NCI-H2107 treated with DMSO at 0.1 percent for 48 hours (cell line): ENCODE data around the gene DGCR6L.
"Not testable (repeated sequence)": the region's sequence is repeated elsewhere in the genome, so short reads cannot be mapped to it uniquely, and the experiment has no call there.

Experiments
- DNase-seq: peaks from one replicate; lab custom pipeline; 2025; ENCODE audit not compliant: unreplicated experiment; lab: John Stamatoyannopoulos, UW

Gene DGCR6L

GRCh38 chr22:20328569-20328930 is 8.7 kb upstream of the DGCR6L start:
- not testable (repeated sequence) for DNase-seq

- not testable (repeated sequence) for DNase-seq
Measured at GRCh38 chr22:20325996-20326395, 6.1 kb upstream of the DGCR6L start.

- no peak for DNase-seq
Measured at GRCh38 chr22:20324139-20324516, 4.3 kb upstream of the DGCR6L start.

GRCh38 chr22:20321552-20322211 is 1.8 kb upstream of the DGCR6L start:
- DNase-seq = not testable (repeated sequence)

GRCh38 chr22:20320659-20321551 is 1.0 kb upstream of the DGCR6L start:
- DNase-seq = not testable (repeated sequence)

- DNase-seq = no peak
Measured at GRCh38 chr22:20319041-20319744, 667 bp downstream of the DGCR6L start.

GRCh38 chr22:20318043-20318688 is 1.7 kb downstream of the DGCR6L start:
- DNase-seq = not testable (repeated sequence)

GRCh38 chr22:20317402-20318042 is 2.3 kb downstream of the DGCR6L start:
- DNase-seq = not testable (repeated sequence)

- DNase-seq = no peak
Measured at GRCh38 chr22:20316844-20317401, 2.9 kb downstream of the DGCR6L start.

- DNase-seq = no peak
Measured at GRCh38 chr22:20316217-20316843, 3.5 kb downstream of the DGCR6L start.

GRCh38 chr22:20315337-20316216 is 4.3 kb downstream of the DGCR6L start:
- no peak for DNase-seq

- DNase-seq = not testable (repeated sequence)
Measured at GRCh38 chr22:20314741-20315336, 5.0 kb downstream of the DGCR6L start.

- DNase-seq = not testable (repeated sequence)
Measured at GRCh38 chr22:20314206-20314605, 5.7 kb downstream of the DGCR6L start.

GRCh38 chr22:20313306-20314077 is 6.4 kb downstream of the DGCR6L start:
- not testable (repeated sequence) for DNase-seq

GRCh38 chr22:20312396-20313191 is 7.3 kb downstream of the DGCR6L start:
- DNase-seq = no peak

GRCh38 chr22:20311249-20312062 is 8.4 kb downstream of the DGCR6L start:
- not testable (repeated sequence) for DNase-seq
